Skeletal muscle satellite cell (primary cell): ENCODE results near the gene KIF20B.

Experiments
- H3K27me3 ChIP-seq: 2 replicates; pipeline ENCODE4 v1.7.0; 2013; ENCODE audit warnings: low read length; ENCODE audit not compliant: control insufficient read depth, insufficient read depth
- H3K36me3 ChIP-seq: 2 replicates; pipeline ENCODE4 v1.7.0; 2013; ENCODE audit warnings: mild to moderate bottlenecking, control low read depth, low read length; ENCODE audit not compliant: insufficient read depth
- H3K4me1 ChIP-seq: 2 replicates; pipeline ENCODE4 v1.7.0; 2013; ENCODE audit warnings: low read length; ENCODE audit not compliant: control insufficient read depth, insufficient read depth
- H3K4me2 ChIP-seq: 2 replicates; pipeline ENCODE4 v1.7.0; 2013; ENCODE audit warnings: mild to moderate bottlenecking, low read length
- H3K4me3 ChIP-seq: 2 replicates; pipeline ENCODE4 v1.7.0; 2013; ENCODE audit warnings: low read length
- H3K9ac ChIP-seq: 2 replicates; pipeline ENCODE4 v1.7.0; 2013; ENCODE audit warnings: mild to moderate bottlenecking, low read depth, low read length, moderate library complexity
- H3K9me3 ChIP-seq: replicated peaks from 2 replicates; pipeline ENCODE4 v1.7.0; 2013; ENCODE audit warnings: mild to moderate bottlenecking, control low read depth, low read length

The KIF20B gene

GRCh38 chr10:89785095-89785494 lies 83.7 kb downstream of the KIF20B start:
- Histone ChIP-seq H3K4me1 (no peaks in the 10 kb centered on the region), H3K9ac (no peak overlapping the region), H3K4me3 (no peak overlapping the region), H3K4me2 (no peak overlapping the region), H3K9me3 (no peaks in the 10 kb centered on the region), H3K36me3 (peaks cover 6% of the 10 kb centered on the region), H3K27me3 (no peaks in the 10 kb centered on the region)

- H3K9me3 ChIP-seq = no peaks in the 10 kb centered on the region
- peaks cover 4% of the 10 kb centered on the region for H3K4me1 ChIP-seq
- no peaks in the 10 kb centered on the region for H3K36me3 ChIP-seq
- H3K9ac ChIP-seq = no peak overlapping the region
- H3K27me3 ChIP-seq = no peaks in the 10 kb centered on the region
- H3K4me3 ChIP-seq = no peak overlapping the region
- no peak overlapping the region for H3K4me2 ChIP-seq
Measured at GRCh38 chr10:89789188-89789877, 87.9 kb downstream of the KIF20B start.

- H3K9me3 ChIP-seq = no peaks in the 10 kb centered on the region
- H3K27me3 ChIP-seq = no peaks in the 10 kb centered on the region
- peaks cover 4% of the 10 kb centered on the region for H3K4me1 ChIP-seq
- no peak overlapping the region for H3K4me3 ChIP-seq
- no peak overlapping the region for H3K4me2 ChIP-seq
- no peak overlapping the region for H3K9ac ChIP-seq
- H3K36me3 ChIP-seq = no peaks in the 10 kb centered on the region
Measured at GRCh38 chr10:89792187-89792586, 90.8 kb downstream of the KIF20B start.

GRCh38 chr10:89793649-89794254 lies 92.4 kb downstream of the KIF20B start:
- H3K4me1 ChIP-seq = peaks cover 4% of the 10 kb centered on the region
- H3K9me3 ChIP-seq = no peaks in the 10 kb centered on the region
- no peak overlapping the region for H3K4me2 ChIP-seq
- H3K27me3 ChIP-seq = no peaks in the 10 kb centered on the region
- H3K9ac ChIP-seq = no peak overlapping the region
- no peaks in the 10 kb centered on the region for H3K36me3 ChIP-seq
- no peak overlapping the region for H3K4me3 ChIP-seq

GRCh38 chr10:89795840-89796239 lies 94.5 kb downstream of the KIF20B start:
- Histone ChIP-seq H3K4me3 (no peak overlapping the region), H3K4me2 (no peak overlapping the region), H3K4me1 (peaks cover 4% of the 10 kb centered on the region)

GRCh38 chr10:89798092-89798491 lies 96.7 kb downstream of the KIF20B start:
- Histone ChIP-seq H3K36me3 (no peaks in the 10 kb centered on the region), H3K9me3 (no peaks in the 10 kb centered on the region), H3K4me1 (no peaks in the 10 kb centered on the region), H3K4me2 (no peak overlapping the region), H3K4me3 (no peak overlapping the region), H3K27me3 (no peaks in the 10 kb centered on the region), H3K9ac (no peak overlapping the region)

More at GRCh38 chr10:89795840-89796239, 94.5 kb downstream of the KIF20B start:
- no peak overlapping the region for H3K9ac ChIP-seq
- no peaks in the 10 kb centered on the region for H3K27me3 ChIP-seq
- no peaks in the 10 kb centered on the region for H3K36me3 ChIP-seq
- no peaks in the 10 kb centered on the region for H3K9me3 ChIP-seq

- H3K27me3 ChIP-seq = no peaks in the 10 kb centered on the region
- no peak overlapping the region for H3K4me3 ChIP-seq
- no peaks in the 10 kb centered on the region for H3K36me3 ChIP-seq
- no peaks in the 10 kb centered on the region for H3K4me1 ChIP-seq
- no peak overlapping the region for H3K9ac ChIP-seq
- no peaks in the 10 kb centered on the region for H3K9me3 ChIP-seq
- no peak overlapping the region for H3K4me2 ChIP-seq
Measured at GRCh38 chr10:89799573-89799972, 98.2 kb downstream of the KIF20B start.

GRCh38 chr10:89805599-89806013 lies 104.2 kb downstream of the KIF20B start:
- no peaks in the 10 kb centered on the region for H3K36me3 ChIP-seq
- H3K9me3 ChIP-seq = no peaks in the 10 kb centered on the region
- no peak overlapping the region for H3K9ac ChIP-seq
- no peak overlapping the region for H3K4me3 ChIP-seq
- H3K4me1 ChIP-seq = no peaks in the 10 kb centered on the region
- H3K27me3 ChIP-seq = peaks cover 28% of the 10 kb centered on the region
- no peak overlapping the region for H3K4me2 ChIP-seq

GRCh38 chr10:89808842-89809241 lies 107.5 kb downstream of the KIF20B start:
- Histone ChIP-seq H3K9ac (no peak overlapping the region), H3K9me3 (no peaks in the 10 kb centered on the region), H3K36me3 (no peaks in the 10 kb centered on the region), H3K4me3 (no peak overlapping the region), H3K27me3 (peaks cover 43% of the 10 kb centered on the region), H3K4me2 (no peak overlapping the region), H3K4me1 (no peaks in the 10 kb centered on the region)

GRCh38 chr10:89809766-89810165 lies 108.4 kb downstream of the KIF20B start:
- Histone ChIP-seq H3K36me3 (no peaks in the 10 kb centered on the region), H3K4me1 (no peaks in the 10 kb centered on the region), H3K4me3 (no peak overlapping the region)

GRCh38 chr10:89810908-89811525 lies 109.6 kb downstream of the KIF20B start:
- Histone ChIP-seq H3K4me1 (no peaks in the 10 kb centered on the region), H3K27me3 (peaks cover 58% of the 10 kb centered on the region), H3K9me3 (no peaks in the 10 kb centered on the region), H3K4me2 (no peak overlapping the region), H3K9ac (no peak overlapping the region), H3K36me3 (no peaks in the 10 kb centered on the region), H3K4me3 (no peak overlapping the region)

More at GRCh38 chr10:89809766-89810165, 108.4 kb downstream of the KIF20B start:
- H3K27me3 ChIP-seq = peaks cover 50% of the 10 kb centered on the region
- no peaks in the 10 kb centered on the region for H3K9me3 ChIP-seq
- no peak overlapping the region for H3K9ac ChIP-seq
- no peak overlapping the region for H3K4me2 ChIP-seq
